Measurements from ENCODE around the gene MAPK12.

MAPK12 gene

GRCh38 chr22:50286275-50286674 lies 24.8 kb upstream of the MAPK12 start:
- DNase-seq (ENCODE audit: low read depth): no peak
- no peak for TF ChIP-seq CTCF (IDR thresholded peaks at IDR 0.05; ENCODE audit: insufficient read depth, low read depth, low read length, missing control alignments)
- H3K4me3 ChIP-seq (ENCODE audit: low read depth, low read length): no peak overlapping the region

DNA sequence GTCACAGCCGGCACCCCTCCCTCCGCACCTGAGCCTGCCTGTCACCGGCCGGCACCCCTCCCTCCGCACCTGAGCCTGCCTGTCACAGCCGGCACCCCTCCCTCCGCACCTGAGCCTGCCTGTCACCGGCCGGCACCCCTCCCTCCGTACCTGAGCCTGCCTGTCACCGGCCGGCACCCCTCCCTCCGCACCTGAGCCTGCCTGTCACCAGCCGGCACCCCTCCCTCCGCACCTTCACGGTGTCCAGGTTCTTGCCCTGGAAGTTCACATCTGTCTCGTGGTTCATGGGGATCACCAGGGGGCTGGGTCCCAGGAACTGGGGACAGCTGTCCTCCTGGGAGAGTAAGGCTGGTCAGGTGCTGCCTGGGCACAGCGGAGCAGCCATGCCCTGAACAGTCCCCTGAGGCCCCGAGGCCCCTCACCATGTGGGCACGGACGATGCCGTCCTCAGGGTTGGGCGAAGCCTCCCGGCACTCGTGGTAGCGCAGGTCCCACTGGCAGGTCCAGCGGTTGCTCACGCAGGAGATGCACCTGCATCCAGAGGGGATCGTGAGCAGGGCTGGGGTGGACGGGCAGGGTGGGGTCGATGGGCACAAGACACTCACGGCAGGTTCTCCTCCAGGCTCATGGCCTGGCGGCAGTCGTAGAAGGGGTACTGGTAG lies 24.2 kb upstream of the MAPK12 start:
- no peak overlapping the region for H3K4me3 ChIP-seq (ENCODE audit: low read depth, low read length)
- no peak for TF ChIP-seq CTCF (IDR thresholded peaks at IDR 0.05; ENCODE audit: insufficient read depth, low read depth, low read length, missing control alignments)
- DNase-seq (ENCODE audit: low read depth): no peak

DNA sequence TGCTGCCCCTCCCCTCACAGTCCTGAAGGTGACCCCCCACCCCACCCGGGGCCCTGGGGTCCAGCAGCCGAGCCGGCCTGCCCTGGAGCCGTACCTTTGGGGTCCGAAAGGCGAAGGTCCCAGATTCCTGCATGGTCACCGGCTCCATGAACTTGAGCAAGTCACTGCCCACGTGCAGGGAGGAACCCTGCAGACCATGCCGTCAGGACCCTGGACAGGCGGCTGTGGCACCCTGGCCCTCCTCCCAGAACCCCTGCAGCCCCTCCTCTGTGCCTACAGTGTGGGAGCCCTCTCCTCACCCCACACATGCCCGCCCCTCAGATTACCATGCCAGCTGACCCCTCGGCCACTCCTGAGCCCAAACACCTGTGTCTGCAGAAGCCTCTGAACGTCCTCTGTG lies 23.0 kb upstream of the MAPK12 start:
- TF ChIP-seq CTCF (IDR thresholded peaks at IDR 0.05; ENCODE audit: insufficient read depth, low read depth, low read length, missing control alignments): no peak
- H3K4me3 ChIP-seq (ENCODE audit: low read depth, low read length): no peak overlapping the region
- DNase-seq (ENCODE audit: low read depth): no peak

GRCh38 chr22:50283821-50284220 lies 22.3 kb upstream of the MAPK12 start:
- DNase-seq (ENCODE audit: low read depth): no peak
- no peak for TF ChIP-seq CTCF (IDR thresholded peaks at IDR 0.05; ENCODE audit: insufficient read depth, low read depth, low read length, missing control alignments)
- H3K4me3 ChIP-seq (ENCODE audit: low read depth, low read length): no peak overlapping the region

GRCh38 chr22:50282361-50283155 lies 21.1 kb upstream of the MAPK12 start:
- TF ChIP-seq CTCF (IDR thresholded peaks at IDR 0.05; ENCODE audit: insufficient read depth, low read depth, low read length, missing control alignments): no peak
- H3K4me3 ChIP-seq (ENCODE audit: low read depth, low read length): no peak overlapping the region
- no peak for DNase-seq (ENCODE audit: low read depth)

DNA sequence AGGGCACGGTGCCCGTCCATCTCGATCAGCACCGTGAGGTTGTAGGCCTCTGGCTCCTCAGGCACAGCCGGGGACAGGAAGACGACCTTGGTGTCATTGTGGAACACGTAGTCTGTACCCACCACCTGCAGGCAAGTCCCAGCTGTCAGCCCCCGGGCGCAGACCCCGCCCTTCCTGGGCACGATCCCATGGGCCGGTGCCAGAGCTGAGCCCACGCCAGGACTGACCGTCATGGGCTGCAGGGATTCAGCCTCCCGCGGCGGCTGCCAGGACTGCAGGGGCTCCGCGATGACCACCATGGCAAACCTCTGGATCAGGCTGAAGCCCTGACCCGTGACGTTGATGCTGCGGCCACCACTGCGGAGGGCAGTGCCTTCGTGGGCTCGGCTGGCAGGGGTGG lies 20.5 kb upstream of the MAPK12 start:
- DNase-seq (ENCODE audit: low read depth): no peak
- H3K4me3 ChIP-seq (ENCODE audit: low read depth, low read length): no peak overlapping the region
- no peak for TF ChIP-seq CTCF (IDR thresholded peaks at IDR 0.05; ENCODE audit: insufficient read depth, low read depth, low read length, missing control alignments)

Data from GM12865 (cell line).